HG03439 (cell line): ENCODE measurements around the gene SLC9A3.
"Not testable (repeated sequence)": the region's sequence is repeated elsewhere in the genome, so short reads cannot be mapped to it uniquely, and the experiment has no call there.

Experiments
- ATAC-seq: cut with Tn5 transposase; IDR thresholded peaks from one replicate; pipeline ENCODE4 v1.9.1; 2021; ENCODE audit warnings: mild to moderate bottlenecking, moderate library complexity; ENCODE audit not compliant: unreplicated experiment

Gene SLC9A3

DNA sequence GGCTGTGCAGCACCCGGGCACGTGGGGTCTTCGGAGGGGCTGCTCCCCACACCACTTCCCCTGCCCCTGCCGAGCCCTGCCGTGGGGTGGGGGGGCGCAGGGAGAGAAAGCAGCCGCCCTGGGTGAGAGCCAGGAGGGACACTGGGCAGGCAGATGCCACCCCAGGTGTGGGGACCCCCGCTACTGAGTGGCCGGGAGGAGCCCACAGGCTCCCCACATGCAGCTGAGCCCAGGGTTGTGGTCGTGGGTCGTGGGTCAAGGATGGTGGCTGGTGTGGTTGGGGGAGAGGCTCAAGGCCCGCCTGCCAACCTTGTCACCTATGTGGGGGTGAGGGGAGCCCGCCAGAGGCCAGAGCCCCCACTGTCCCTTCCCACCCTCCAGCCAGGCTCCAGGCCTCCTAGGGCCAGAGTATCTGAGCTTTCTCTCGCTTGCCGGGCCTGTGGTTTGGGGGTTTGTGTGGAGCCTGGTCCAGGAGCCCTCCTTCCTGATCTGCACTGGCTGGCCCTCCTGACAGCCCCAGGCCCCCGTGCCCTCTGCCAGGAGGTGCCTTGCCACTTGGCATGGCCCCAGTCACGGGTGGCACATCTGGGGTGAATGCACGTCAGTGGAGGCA is 45.8 kb downstream of the SLC9A3 start:
- ATAC-seq: no peak

DNA sequence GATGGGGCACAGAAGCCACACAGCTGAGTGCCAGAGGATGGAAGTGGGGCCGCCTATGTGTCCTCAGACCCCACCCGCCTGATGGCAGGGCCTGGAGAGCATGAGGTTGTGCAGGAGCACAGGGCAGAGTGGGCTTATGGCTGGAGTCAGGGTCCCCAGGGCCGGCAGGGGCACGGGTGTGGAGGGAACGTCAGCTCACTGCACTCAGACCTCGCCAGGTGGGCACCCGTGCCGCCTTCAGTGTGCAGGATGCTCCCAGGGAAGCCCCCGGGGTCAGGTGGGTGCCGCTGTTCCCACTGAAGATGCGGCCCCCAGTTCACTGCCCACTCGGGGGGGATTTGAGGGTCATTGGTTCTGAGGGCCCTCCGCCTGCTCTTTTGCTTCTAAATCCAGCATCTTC is 46.4 kb downstream of the SLC9A3 start:
- ATAC-seq: no peak

DNA sequence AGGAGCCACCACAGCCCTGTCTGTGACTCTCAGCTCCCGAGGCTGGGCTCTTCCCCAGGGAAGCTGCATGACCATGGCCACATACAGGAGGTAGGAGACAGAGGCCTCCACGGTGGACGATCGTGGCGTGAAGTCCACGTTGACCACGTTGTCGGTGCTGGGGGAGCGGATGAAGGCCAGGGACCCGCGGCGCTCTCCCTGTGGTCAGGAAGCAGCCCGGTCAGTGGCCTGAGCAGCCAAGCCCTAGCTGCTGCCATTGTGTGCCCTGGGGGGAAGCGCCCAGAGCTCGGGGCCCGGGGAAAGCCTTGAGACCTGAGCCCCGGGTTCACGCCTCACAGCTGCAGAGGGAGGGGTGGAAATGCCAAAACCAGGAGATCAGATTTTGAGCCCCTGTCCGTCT is 47.0 kb downstream of the SLC9A3 start:
- ATAC-seq: no peak

DNA sequence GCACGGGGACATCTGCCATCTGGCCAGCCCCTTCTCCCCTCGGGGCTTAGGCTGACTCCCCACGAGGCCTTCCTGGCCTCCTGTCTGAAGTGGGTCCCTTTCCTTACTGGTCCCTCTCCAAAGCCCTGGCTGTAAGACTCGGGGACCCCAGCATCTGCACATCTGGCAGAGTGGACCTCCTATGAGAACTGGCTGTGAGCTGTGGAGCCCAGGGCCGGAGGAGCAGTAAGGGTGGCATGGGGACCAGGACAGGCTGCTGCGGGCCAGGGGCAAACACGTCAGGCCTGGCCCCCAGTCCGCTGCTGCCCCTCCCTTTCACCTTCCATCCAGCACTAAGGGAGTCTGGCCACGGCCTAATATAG is 47.5 kb downstream of the SLC9A3 start:
- no peak for ATAC-seq

DNA sequence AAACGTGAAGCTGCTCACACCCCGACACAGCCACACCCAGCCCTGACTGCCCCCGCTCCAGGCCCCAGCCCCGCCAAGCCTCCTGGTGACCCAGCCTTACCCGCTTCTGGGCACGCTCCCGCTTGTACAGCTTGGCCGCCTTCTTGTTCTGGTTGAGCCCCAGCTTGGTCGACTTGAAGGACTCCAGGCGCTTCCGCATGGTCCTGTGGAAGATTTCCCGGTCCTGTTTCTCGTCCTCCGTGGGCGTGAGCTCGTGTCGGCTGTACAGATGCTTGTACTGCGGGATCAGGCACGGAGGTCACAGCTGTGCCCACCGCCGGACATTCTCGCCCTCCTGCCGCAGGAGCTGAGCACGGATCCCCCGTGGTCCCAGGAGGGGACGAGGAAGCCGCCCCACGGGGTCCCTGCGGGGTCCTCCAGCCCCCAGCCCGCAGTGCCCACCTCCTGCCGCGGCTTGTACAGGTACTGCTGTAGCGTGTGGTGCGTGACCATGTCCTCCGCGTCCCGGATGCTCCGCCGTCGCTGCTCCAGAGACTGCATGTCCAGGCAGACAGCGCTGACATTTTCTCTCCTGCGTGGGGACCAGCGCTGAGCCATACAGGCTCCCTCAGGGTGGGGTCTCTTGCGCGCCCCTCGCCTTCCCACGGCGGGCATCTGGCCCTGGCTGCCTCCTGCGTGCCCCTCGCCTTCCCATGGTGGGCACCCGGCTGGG is 48.0 kb downstream of the SLC9A3 start:
- ATAC-seq: no peak

DNA sequence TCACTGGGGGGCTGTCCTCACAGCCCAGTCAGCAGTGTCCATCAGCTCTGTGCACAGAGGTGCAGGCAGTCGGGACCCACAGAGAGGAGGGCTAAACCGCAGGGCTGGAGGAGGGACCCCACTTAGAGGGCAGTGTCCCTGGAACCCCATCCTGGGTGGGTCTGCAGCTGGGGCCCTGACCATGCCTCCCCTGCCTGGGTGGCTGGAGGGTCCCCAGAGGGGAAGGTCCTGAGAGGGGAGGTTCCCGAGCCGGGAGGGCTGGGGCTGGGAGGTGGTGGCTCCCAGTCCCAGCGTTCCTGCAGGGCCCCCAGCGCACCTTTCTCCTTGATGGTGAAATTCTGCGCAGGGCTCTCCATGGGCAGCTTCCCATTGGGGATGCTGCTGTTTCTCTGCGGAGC is 48.5 kb downstream of the SLC9A3 start:
- no peak for ATAC-seq

DNA sequence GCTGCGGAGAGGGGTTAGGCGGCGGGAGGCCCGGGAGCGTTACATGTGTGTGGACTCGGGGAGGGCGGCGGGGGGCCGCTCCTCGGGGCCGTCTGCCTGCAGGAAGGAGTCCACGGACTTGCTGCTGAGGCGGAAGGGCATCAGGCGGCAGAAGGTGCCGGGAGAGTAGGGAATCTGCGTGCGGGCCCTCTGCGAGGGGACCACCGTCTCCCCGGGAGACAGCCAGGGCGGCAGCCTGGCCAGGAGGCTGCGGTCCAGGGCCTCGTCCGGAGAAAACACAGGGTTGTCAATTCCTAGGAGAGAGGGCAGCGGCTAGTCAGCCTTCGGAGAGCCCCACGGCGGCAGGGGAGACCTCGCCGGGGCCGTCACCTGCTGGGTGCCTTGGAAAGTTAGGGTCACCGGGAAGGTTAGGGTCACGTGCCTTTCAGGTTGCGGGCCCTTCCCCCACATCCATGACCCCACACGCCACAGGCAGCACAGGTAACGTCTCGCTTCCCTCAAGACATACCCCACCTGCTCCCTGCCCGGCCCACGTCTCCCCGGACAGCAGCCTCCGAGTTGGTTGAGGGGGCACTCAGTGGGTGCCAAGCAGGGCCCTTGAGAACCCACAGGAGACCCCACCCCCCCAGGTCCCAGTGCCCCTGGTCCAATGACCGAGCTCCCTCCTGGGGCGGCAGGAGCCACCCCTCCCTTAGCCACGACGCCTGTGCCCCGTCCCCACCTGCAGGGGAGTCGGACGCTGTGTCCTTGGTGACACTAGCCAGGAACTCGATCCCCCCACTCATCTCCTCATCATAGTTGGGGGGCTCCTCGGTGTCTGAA is 49.2 kb downstream of the SLC9A3 start:
- ATAC-seq: no peak

DNA sequence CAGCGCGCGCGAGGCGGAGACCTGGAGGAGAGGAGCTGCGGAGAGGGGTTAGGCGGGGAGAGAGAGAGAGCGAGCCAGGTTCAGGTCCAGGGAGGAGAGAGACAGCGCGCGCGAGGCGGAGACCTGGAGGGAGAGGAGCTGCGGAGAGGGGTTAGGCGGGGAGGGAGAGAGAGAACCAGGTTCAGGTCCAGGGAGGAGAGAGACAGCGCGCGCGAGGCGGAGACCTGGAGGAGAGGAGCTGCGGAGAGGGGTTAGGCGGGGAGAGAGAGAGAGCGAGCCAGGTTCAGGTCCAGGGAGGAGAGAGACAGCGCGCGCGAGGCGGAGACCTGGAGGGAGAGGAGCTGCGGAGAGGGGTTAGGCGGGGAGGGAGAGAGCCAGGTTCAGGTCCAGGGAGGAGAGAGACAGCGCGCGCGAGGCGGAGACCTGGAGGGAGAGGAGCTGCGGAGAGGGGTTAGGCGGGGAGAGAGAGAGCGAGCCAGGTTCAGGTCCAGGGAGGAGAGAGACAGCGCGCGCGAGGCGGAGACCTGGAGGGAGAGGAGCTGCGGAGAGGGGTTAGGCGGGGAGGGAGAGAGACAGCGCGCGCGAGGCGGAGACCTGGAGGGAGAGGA is 49.9 kb downstream of the SLC9A3 start:
- ATAC-seq: not testable (repeated sequence)

DNA sequence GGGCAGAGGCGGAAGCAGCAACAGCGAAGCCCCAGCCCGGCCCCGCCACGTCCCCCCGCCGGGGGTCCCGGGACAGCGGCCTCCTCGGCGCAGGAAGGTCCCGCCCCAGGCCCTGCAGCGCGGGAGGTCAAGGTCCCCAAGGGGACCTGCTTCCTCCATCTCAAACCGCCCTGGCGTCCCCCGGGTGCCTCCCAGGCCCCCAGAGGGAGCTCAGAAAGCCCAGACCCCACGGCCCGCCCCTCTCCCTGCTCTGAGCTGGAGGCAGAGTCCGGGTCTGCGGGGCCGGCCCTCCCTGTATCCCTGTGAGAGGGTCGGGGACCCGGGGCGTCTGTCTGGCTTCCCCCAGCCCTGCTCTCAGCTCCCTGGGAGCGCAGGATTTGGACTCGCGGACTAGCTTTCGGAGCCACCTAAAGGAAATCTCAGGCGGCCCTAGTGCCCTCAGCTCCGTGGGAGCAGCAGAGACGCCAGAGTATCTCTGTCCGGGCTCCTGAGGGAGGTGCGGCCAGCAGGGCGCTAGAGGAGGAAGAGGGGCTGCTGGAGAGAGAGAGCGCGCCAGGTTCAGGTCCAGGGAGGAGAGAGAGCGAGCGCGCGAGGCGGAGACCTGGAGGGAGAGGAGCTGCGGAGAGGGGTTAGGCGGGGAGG is 50.6 kb downstream of the SLC9A3 start:
- ATAC-seq: peak; percentile 24

DNA sequence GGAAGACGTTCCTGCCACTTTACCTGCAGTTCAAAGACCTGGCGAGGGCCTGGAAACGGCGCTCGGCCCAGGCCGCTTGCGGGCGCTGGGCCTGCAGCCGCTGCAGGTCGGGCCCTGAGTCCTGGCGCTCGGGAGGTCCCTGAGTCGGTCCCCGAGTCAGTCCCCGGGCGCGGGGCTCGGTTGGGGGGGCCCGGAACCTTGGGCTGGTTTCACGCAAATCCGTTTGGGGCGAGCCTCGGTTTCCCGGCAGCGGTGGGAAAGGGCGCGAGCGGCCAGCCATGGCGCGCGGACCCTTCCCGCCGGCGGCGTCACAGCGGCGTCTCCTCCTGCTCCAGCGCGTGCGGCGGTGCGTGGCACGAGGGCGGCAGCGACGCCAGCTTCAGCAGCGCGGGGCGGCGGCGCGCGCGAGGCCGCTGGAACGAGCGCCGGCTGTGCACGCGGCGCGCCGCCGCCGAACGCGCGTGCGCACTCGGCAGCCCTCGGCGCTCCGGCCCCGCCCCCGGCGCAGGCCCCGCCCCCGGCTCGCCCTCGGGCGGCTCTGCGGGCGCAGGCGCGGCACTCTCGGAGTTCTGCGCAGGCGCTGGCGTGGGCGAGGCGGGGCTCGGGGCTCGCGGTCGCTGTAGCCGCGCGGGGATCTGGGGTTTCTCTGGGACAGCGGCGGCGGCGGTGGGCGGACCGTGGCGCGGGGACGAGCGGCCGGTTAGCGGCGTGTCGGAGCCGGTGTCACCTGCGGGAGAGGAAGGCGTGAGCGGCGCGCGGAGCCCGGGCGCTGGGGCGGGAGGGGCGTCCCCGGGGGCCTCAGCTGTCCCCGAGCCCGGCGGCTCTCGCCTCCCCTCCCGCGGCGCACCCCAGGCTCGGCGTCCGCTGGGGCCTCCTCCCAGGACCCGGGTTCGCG is 51.3 kb downstream of the SLC9A3 start:
- peak; percentile 73 for ATAC-seq

DNA sequence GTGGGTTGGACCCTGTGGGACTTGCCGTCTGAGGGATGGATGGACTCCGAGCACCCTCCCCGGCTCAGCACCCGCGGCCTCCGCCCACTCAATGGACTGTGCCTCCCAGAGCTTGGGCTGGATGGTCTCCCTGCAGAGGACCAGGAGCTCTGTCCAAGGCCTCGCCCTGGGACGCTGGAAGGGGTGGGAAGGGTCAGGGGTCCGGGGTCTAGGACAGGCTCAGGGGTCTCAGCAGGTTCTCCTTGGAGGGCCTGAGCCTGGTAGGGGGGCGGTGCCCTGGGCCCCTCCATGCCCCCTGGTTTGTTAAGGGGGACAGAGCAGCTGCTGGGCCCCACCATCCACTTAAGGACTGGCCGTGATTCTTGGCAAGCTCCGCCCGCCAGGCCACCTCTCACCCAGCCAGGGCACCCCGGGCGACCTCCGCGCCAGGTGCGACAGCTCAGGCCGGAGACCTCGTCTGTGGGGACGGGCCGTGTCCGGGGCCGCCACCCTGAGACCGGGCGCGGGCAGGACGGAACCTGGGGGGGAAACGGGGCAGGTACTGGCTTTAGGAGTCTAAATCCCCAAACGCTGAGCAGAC is 52.1 kb downstream of the SLC9A3 start:
- ATAC-seq: peak; percentile 20

DNA sequence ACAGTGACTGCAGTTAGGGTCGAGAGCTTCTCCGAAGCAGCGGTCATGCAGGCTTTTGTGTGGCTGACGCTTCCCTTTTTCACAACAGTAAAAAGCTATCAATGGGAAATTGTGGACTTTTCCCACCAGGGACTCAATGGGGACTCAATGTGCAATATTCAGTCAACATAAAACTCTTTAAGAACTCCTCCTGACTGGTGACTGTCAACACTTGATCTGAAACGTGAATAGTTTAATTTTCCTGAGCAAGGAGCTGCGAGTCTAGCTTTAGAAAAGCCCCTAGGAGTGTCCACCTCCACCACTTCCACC is 52.5 kb downstream of the SLC9A3 start:
- ATAC-seq: no peak

DNA sequence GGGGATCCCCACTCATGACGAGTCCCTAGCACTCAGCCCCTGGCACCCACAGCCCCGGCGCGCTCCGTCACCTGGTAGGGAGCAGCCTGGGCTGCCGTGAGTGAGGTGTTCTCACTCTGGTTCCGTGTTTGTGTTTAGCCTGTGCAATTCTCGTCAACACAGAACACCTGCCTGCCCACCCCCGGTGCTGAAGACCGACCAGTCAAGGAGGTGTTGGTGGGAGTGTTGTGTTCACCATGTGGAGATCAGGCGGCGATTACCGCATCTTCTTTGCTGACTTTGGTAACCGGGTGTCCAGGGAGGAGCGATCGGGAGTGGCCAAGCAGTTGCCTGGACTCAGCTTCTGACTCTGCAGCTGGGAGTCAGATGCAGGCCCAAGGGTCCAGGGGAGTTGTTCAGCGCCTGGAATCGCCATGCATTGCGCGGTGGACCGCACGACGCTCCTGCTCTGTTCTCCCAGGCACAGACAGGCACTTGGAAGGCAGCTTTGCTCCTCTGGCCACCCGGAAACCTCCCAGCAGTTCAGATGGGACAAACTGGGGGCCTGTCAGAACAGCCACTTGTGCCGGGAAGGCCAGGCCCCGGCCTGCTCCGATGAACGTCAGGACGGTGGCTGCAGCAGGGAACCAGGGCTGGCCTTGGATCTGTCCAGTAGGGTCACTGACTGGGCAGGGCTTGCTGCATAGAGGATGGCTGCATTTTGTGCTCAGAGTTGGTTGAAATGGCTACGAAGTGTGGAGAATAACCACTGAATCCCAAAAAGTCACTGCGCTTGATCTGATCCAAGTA is 53.1 kb downstream of the SLC9A3 start:
- no peak for ATAC-seq

DNA sequence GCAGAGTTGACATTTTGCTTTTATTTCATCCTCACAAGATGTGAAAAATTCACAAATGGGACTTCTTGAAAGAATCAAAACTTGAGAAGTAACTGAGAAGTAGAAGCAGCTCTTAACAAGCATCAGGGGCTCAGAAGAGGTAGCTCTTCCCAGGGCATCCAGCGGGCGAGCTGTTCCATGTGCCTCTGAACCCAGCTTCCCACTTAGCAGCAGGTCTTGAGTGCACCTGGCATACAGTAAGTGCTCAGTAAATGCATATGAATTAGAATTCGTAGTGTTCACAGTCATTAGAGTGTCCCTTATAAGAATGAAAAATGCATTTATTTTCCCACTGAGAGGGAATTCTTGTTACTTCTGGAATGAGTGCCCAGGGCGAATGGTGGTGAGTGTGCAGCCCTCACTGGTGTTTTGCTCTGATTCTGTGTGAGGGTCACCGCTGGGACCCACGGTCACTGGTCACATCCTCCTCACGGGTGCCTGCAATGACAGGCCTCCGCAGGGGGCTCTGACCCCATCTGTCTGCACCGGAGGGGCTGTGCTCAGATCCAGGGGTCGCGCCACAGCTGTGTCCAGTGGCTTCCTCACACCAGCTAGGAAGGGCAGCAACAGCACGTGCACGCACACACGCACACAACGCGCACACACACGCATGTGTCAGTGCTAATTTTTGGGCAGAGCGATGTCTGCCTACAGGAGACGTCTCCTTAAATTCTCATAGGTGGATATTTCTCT is 54.3 kb downstream of the SLC9A3 start:
- no peak for ATAC-seq

DNA sequence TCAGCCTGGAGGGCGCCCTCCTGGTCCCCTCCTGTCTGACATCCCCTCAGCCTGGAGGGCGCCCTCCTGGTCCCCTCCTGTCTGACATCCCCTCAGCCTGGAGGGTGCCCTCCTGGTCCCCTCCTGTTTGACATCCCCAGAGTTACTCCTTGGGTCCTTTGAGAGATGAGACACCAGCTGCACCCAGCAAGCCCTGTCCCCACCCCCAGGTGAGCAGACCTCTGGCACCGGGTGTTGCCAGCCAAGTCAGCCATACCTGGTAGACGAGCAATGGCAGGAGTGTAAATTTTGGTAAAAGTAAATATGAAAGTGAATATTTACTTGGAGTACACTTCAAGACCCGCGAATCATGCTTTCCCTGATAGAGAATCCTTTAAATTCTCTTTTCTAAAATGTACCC is 55.8 kb downstream of the SLC9A3 start:
- no peak for ATAC-seq

DNA sequence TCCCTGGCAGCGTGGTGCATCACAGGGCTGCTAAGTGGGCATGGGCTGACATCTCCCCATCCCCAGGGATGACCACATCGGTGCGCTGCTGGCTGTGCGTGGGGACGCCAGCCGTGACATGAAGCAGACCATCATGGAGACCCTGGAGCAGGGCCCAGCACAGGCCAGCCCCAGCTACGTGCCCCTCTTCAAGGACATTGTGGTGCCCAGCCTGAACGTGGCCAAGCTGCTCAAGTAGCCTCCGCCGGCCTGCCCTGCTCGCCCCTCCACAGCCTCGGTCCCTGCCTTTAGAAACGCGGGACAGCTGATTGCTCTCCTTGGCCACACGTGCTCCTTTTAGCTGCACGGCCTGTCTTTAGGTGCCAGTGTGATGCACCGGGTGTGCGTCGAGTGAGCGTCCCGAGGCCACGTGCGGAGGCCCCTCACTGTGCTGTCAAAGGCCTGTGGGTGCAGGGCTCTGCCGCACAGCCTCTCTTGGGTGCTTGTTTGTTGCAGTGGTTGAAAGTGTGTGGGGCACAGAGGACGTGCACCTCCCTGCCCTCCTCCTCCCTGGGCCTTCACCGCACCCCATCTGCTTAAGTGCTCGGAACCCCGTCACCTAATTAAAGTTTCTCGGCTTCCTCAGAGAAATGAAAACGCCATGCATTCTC is 57.5 kb downstream of the SLC9A3 start:
- ATAC-seq: no peak

DNA sequence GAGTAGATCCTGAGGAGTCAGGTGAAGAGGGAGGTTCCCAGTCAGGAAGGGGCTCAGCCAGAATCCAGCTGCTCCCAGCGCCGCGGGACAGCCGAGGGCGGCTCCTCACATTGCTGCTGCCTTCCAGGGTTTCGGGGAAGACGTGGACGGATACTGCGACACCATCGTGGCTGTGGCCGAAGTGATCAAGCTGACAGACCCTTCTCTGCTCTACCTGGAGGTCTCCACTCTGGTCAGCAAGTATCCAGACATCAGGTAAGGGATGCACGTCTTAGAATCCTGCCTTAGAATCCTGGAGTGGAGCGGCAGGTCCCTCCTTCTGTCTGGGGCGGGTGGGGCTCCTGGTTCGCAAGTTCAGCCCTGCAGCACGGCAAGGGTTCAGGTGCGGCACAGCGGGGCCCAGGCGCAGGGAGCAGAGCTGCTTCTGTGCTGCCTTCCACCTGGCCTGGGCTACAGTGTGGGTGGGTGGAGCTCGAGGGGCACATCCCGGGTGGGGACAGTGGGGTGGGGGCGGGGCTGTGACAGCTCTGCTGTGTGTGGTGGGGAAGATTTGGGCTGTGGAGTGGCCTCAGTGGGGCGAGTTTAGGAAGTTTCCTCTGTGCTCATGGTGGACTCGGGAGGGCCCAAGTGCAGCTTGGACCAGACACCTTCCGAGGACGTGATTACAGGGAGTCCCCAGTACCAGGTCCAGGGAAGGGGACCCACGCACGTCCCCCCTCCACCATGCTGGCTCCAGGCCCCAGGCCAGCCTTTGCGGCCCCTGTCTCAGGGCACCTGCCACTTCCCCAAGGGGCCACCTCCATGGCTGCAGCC is 58.5 kb downstream of the SLC9A3 start:
- no peak for ATAC-seq
